Esophagus squamous epithelium (tissue), 5 donors: ENCODE data around the gene CDR2L. TPM values are rescaled to one million over a fixed set of nuclear protein-coding genes. Genes with fewer than 3 reads are reported as not detected.

Experiments
- DNase-seq: peaks from one replicate; lab custom pipeline; 2025; lab: John Stamatoyannopoulos, UW
- H3K27ac ChIP-seq, 4 donors: fragments of 200-600 bp; sonication (generic); one replicate each; pipeline ENCODE4 v1.5.1; 2016 to 2019; ENCODE audit warnings: mild to moderate bottlenecking in 1 of 4
- H3K27me3 ChIP-seq, 4 donors: fragments of 200-600 bp; sonication (generic); 1 replicate in 3 of 4; 2 replicates in 1 of 4; pipeline versions ENCODE4 v1.5.1 to v1.6.0; 2017 to 2021; ENCODE audit warnings: antibody characterized with exemption in 1 of 4
- H3K36me3 ChIP-seq, 3 donors: fragments of 200-600 bp; sonication (generic); one replicate each; pipeline ENCODE4 v1.5.1; 2016 to 2019
- H3K4me1 ChIP-seq, 3 donors: fragments of 200-600 bp; sonication (generic); one replicate each; pipeline ENCODE4 v1.5.1; 2017 to 2019
- H3K4me3 ChIP-seq, 4 donors: fragments of 200-600 bp; sonication (generic); 1 replicate in 3 of 4; 2 replicates in 1 of 4; pipeline ENCODE4 v1.5.1; 2016 to 2019; ENCODE audit warnings: mild to moderate bottlenecking in 2 of 4, moderate library complexity in 1 of 4
- H3K9me3 ChIP-seq, 3 donors: fragments of 200-600 bp; sonication (generic); one replicate each; pipeline ENCODE4 v1.5.1; 2016 to 2019
- POLR2A ChIP-seq, 4 donors: fragments of 450-650 bp; IDR thresholded peaks; one replicate each; pipeline ENCODE4 v1.6.1; 2017; ENCODE audit warnings: antibody characterized with exemption in 4 of 4, mild to moderate bottlenecking in 4 of 4, moderate library complexity in 3 of 4
- WGBS, 2 donors: methylation state at CpG; one replicate each; pipeline ENCODE4 v1.1.5; 2018; 5-methylcytosine and 5-hydroxymethylcytosine counted together
- intact Hi-C: fragments of 100-400 bp; cut with DNase I; formaldehyde crosslinking; loops from one replicate; pipeline ENCODE4 v1.15.0; 2022
- total RNA-seq, 4 donors: library from RNA; depleted of rRNA; stranded (reverse); fragments of >200 nt; gene quantifications; one replicate each; pipeline ENCODE4 v1.1.0, GENCODE V29; 2016
- TF ChIP-seq, protein P1 (sequence below), 6 experiments: fragments of 450-650 bp in 4 of 6; fragments of 200-600 bp in 2 of 6; sonication (generic) in 2 of 6; IDR thresholded peaks; one replicate each; pipeline ENCODE4 v1.5.1; 2016 to 2019; ENCODE audit warnings: antibody characterized with exemption in 6 of 6, mild to moderate bottlenecking in 4 of 6, moderate library complexity in 4 of 6
- donor health status: DM: yes; HTN: yes; CAD: no.

The CDR2L gene
- total RNA-seq, 4 donors from 2014 or later, result 5.3 to 7.9 (median 6.7) TPM

GRCh38 chr17:74956093-74956492 lies 31.3 kb upstream of the CDR2L start:
- no peak overlapping the region for H3K27ac ChIP-seq
- H3K4me1 ChIP-seq, result peaks cover 4 to 42% (median 8%) of the 10 kb centered on the region in 3 donors
- H3K9me3 ChIP-seq, result no peaks in the 10 kb centered on the region
- H3K4me3 ChIP-seq, result no peak overlapping the region
- no peak for DNase-seq
- intact Hi-C loops, result loop anchor here (5.0 to 10.0 kb wide), 2 partner anchors 34 to 161 kb away; partner anchors contain the start of genes OTOP2 and USH1G
- peaks cover 0 to 24% (median 0%) of the 10 kb centered on the region in 4 donors for H3K27me3 ChIP-seq
- WGBS, 2 donors, result 65 to 88% methylated on average over 2 of the region's 4 CpGs
- H3K36me3 ChIP-seq, result no peaks in the 10 kb centered on the region
- TF ChIP-seq POLR2A (IDR thresholded peaks at IDR 0.05), result no peak
- TF ChIP-seq, protein P1, sequence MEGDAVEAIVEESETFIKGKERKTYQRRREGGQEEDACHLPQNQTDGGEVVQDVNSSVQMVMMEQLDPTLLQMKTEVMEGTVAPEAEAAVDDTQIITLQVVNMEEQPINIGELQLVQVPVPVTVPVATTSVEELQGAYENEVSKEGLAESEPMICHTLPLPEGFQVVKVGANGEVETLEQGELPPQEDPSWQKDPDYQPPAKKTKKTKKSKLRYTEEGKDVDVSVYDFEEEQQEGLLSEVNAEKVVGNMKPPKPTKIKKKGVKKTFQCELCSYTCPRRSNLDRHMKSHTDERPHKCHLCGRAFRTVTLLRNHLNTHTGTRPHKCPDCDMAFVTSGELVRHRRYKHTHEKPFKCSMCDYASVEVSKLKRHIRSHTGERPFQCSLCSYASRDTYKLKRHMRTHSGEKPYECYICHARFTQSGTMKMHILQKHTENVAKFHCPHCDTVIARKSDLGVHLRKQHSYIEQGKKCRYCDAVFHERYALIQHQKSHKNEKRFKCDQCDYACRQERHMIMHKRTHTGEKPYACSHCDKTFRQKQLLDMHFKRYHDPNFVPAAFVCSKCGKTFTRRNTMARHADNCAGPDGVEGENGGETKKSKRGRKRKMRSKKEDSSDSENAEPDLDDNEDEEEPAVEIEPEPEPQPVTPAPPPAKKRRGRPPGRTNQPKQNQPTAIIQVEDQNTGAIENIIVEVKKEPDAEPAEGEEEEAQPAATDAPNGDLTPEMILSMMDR (IDR thresholded peaks at IDR 0.05), result no peak

DNA sequence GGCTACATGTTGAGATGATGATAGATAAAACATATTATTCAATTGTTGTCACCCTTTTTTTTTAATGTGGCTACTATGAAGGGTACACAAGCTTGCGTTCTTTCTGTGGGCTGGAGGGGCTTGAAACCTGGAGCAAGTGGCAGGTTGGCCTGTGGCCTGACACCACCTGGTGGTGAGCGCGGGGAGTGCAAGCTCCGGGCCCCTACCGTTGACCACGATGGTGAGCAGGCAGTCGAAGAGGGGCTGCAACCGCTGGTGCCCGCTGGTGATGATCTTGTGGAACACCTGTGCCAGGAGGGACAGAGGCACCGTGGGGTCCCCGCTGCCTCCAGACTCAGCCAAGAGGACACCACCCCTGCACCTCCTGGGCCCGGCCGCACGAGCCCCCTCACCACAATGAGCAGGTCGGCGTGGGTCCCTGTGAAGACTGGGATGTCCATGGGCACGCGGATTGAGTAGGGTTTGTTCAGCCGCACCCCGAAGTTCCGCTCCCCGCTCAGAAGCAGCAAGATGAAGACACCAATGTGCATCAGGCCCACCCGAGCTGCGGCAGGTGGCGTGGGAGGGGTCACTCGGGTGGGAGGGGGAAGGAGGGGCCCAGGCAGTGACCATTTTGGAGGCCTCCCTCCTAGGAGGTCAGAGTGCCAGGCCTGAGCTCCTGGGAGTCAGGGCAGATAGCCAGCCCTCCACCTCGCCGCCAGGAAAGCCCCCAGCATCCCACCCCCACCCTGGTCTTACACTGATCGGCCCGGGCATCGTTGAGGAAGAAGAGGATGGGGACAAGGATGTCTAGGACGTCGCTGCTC lies 29.3 kb upstream of the CDR2L start:
- WGBS, 2 donors, result 14 to 27% methylated on average over 10 to 11 of the region's 33 CpGs

GRCh38 chr17:74959826-74960515 lies 27.5 kb upstream of the CDR2L start:
- intact Hi-C loops, result loop anchor here (5.0 to 10.0 kb wide), 4 partner anchors 38 to 235 kb away; partner anchors contain the start of genes ARMC7, OTOP2 and USH1G
- no peak overlapping the region for H3K4me3 ChIP-seq
- DNase-seq, result no peak

More for the DNA sequence above, 29.3 kb upstream of the CDR2L start:
- no peak overlapping the region for H3K27ac ChIP-seq
- peaks cover 3 to 40% (median 9%) of the 10 kb centered on the region in 3 donors for H3K4me1 ChIP-seq
- no peak overlapping the region for H3K4me3 ChIP-seq
- H3K9me3 ChIP-seq, result no peaks in the 10 kb centered on the region
- TF ChIP-seq POLR2A (IDR thresholded peaks at IDR 0.05), result no peak
- TF ChIP-seq, protein P1 (IDR thresholded peaks at IDR 0.05), result peak; percentile 88 to 99 (median 96)
- H3K36me3 ChIP-seq, result no peaks in the 10 kb centered on the region
- intact Hi-C loops, result loop anchor here (5.0 to 10.0 kb wide), 2 partner anchors 36 to 163 kb away; partner anchors contain the start of genes OTOP2 and USH1G
- no peak for DNase-seq
- peaks cover 0 to 9% (median 0%) of the 10 kb centered on the region in 4 donors for H3K27me3 ChIP-seq

GRCh38 chr17:74960570-74961342 lies 26.7 kb upstream of the CDR2L start:
- no peak for DNase-seq
- WGBS, 2 donors, result 35 to 45% methylated on average over 11 to 16 of the region's 19 CpGs
- H3K36me3 ChIP-seq, result no peaks in the 10 kb centered on the region
- H3K4me3 ChIP-seq, result no peak overlapping the region
- intact Hi-C loops, result loop anchor here (10.0 kb wide), 2 partner anchors 144 to 234 kb away; partner anchors contain the start of gene ARMC7
- H3K27me3 ChIP-seq, result peaks cover 0 to 8% (median 0%) of the 10 kb centered on the region in 4 donors
- peaks cover 3 to 44% (median 9%) of the 10 kb centered on the region in 3 donors for H3K4me1 ChIP-seq
- no peaks in the 10 kb centered on the region for H3K9me3 ChIP-seq
- H3K27ac ChIP-seq, result peak overlapping the region in 1 of 4 donors; percentile 14
- TF ChIP-seq, protein P1 (IDR thresholded peaks at IDR 0.05), result peak in 5 of 6 experiments; percentile 44 to 89 (median 64)
- no peak for TF ChIP-seq POLR2A (IDR thresholded peaks at IDR 0.05)

More at GRCh38 chr17:74959826-74960515, 27.5 kb upstream of the CDR2L start:
- Histone ChIP-seq H3K4me1 (peaks cover 3 to 37% (median 9%) of the 10 kb centered on the region in 3 donors), H3K27me3 (peaks cover 0 to 8% (median 0%) of the 10 kb centered on the region in 4 donors), H3K36me3 (no peaks in the 10 kb centered on the region), H3K9me3 (no peaks in the 10 kb centered on the region), H3K27ac (peak overlapping the region in 1 of 4 donors; percentile 14)
- WGBS, 2 donors, result 65 to 70% methylated on average over 10 to 11 of the region's 14 CpGs
- TF ChIP-seq, protein P1 (IDR thresholded peaks at IDR 0.05), result no peak
- TF ChIP-seq POLR2A (IDR thresholded peaks at IDR 0.05), result no peak
